Upper lobe of left lung (tissue), 4 donors: ENCODE data around the gene B3GAT2.

ENCODE experiments used
- CTCF ChIP-seq, 6 experiments: fragments of 450-650 bp in 4 of 6; fragments of 200-600 bp in 2 of 6; sonication (generic) in 2 of 6; IDR thresholded peaks; one replicate each; pipeline ENCODE4 v1.5.1; 2016 to 2019; ENCODE audit warnings: antibody characterized with exemption in 6 of 6
- POLR2A ChIP-seq, 4 donors: fragments of 450-650 bp; IDR thresholded peaks; one replicate each; pipeline ENCODE4 v1.5.1; 2016 to 2017; ENCODE audit warnings: antibody characterized with exemption in 4 of 4, mild to moderate bottlenecking in 2 of 4

GRCh38 chr6:70834520-70834919 lies 122.3 kb downstream of the B3GAT2 start:
- no peak for TF ChIP-seq POLR2A (IDR thresholded peaks at IDR 0.05)
- TF ChIP-seq CTCF (IDR thresholded peaks at IDR 0.05), result no peak
